Prostate gland (tissue), 2 donors: ENCODE data around the gene GADD45B.

ENCODE experiments used
- CTCF ChIP-seq, 4 experiments: fragments of 200-600 bp in 2 of 4; fragments of 450-650 bp in 2 of 4; sonication (generic) in 2 of 4; IDR thresholded peaks; 1 replicate in 3 of 4; 2 replicates in 1 of 4; pipeline ENCODE4 v1.5.1; 2016 to 2019; ENCODE audit warnings: antibody characterized with exemption in 4 of 4, mild to moderate bottlenecking in 2 of 4, moderate library complexity in 2 of 4
- POLR2A ChIP-seq: fragments of 450-650 bp; IDR thresholded peaks from one replicate; pipeline ENCODE4 v1.6.1; 2016; ENCODE audit warnings: antibody characterized with exemption, mild to moderate bottlenecking
- POLR2AphosphoS5 ChIP-seq: sonication (generic); formaldehyde crosslinking; IDR thresholded peaks from one replicate; pipeline ENCODE4 v1.6.1; 2017; ENCODE audit warnings: antibody characterized with exemption

- TF ChIP-seq CTCF (IDR thresholded peaks at IDR 0.05) (no peak), POLR2AphosphoS5 (no peak), POLR2A (no peak)
Measured at GRCh38 chr19:2454962-2455850, 20.7 kb upstream of the GADD45B start.
